GM18508 (cell line): ENCODE results near the gene SLC44A4.
"Not testable (repeated sequence)": the region's sequence is repeated elsewhere in the genome, so short reads cannot be mapped to it uniquely, and the experiment has no call there.

Experiments used
- ATAC-seq: cut with Tn5 transposase; IDR thresholded peaks from one replicate; pipeline ENCODE4 v1.9.1; 2021; ENCODE audit warnings: moderate number of reproducible peaks; ENCODE audit not compliant: insufficient read depth, unreplicated experiment

SLC44A4 gene

DNA sequence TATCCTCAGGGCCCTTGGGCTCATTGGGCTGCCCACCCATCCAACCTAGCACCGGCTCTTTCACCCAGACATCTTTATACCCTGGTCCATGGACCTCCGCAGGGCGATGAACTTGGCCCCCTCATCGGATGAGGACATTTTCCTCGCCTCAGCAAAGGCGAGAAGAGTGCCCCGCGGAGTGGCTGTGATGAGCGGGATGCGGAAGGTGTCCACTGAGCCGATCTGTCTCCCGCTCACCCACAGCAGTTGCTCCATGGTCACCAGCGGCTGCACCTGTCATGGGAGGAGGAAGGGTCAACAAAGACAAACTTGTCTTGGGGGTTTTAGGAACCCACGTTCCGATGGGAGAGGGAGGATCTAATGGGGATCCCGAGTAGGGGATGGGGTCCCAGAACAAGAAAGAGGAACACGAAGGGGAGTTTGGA lies 16.9 kb downstream of the SLC44A4 start:
- ATAC-seq, result no peak

GRCh38 chr6:31861150-31861549 lies 17.6 kb downstream of the SLC44A4 start:
- no peak for ATAC-seq

DNA sequence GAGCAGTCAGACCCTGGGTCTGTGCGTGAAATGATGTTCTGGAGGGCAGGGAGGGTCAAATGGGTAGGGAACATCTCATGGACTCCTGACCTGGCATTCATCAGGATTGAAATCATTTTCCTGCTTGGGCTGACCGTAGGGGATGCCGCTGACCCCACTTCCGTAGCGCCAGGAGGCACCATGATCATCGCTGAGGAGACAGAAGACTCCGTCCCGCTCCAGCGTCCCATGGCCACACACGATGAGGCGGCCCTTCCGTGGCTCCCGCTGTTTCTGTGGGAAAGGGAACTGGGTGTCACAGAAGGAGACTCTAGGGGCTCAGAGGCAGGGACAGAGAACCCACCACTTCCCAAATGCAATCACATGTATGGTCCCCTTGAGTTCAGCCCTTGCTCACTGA lies 18.4 kb downstream of the SLC44A4 start:
- no peak for ATAC-seq

DNA sequence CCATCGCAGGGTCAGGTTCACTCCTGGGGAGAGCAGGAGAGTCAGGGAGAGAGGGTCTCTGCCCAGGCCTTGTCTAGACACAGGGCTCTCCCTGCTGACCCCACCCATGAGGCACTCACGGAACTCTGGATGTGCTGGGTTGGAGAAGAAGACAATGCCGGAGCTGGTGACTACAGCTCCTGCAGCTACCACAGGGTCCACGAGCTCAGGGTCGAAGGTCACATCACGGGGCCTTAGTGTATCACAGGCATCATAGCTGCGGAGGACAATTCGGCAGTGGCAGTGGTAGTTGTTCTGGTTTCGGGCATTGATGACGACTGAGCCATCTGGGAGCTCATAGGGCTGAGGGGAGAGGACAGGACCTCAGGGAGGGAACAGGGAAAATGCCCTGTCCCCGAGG lies 18.9 kb downstream of the SLC44A4 start:
- no peak for ATAC-seq

DNA sequence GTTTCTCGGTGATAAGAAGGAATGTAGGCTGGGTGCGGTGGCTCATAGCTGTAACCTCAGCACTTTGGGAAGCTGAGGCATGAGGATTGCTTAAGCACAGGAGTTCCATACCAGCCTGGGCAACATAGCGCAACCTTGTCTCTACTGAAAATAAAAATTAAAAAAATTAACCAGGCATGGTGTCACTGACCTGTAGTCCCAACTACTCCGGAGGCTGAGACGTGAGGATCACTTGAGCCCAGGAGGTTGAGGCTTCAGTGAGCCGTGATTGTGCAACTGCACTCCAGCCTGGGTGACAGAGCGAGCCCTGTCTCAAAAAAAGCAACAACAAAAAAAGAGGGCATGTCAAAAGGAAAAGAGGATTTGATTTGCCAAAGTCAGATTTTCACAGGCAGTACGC lies 20.1 kb downstream of the SLC44A4 start:
- no peak for ATAC-seq

DNA sequence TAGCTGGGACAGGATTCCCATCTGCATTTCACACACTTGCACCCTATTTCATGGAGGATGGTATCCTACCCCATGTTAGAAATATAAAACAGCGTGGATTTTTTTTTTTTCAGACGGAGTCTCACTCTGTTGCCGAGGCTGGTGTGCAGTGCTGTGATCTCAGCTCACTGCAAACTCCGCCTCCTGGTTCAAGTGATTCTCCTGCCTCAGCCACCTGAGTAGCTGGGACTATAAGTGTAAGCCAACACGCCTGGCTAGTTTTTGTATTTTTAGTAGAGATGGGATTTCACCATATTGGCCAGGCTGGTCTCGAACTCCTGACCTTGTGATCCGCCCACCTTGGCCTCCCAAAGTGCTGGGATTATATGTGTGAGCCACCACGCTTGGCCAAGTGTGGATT lies 21.0 kb downstream of the SLC44A4 start:
- ATAC-seq, result not testable (repeated sequence)

- ATAC-seq, result not testable (repeated sequence)
These were observed 26.6 kb downstream of the SLC44A4 start for GRCh38 chr6:31851980-31852718.

- ATAC-seq, result no peak
These were observed 27.3 kb downstream of the SLC44A4 start for GRCh38 chr6:31851485-31851832.

- no peak for ATAC-seq
These were observed 27.9 kb downstream of the SLC44A4 start for GRCh38 chr6:31850765-31851484.

- no peak for ATAC-seq
These were observed 31.4 kb downstream of the SLC44A4 start for GRCh38 chr6:31847276-31847978.

DNA sequence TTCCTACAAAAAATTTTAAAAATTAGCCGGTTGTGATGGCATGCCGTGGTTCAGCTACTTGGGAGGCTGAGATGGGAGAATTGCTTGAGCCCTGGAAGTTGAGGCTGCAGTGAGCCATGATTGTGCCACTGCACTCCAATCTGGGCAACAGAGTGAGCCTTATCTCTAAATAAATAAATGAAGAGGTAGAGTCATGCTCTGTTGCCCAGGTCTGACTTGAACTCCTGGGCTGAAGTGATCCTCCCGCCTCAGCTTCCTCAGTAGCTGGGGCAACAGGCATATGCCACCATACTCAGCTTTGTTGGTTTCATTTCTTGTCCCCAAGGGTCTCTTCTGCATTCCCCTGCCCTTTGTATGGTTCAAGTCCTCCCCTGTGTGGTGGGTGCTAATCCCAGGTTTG lies 34.3 kb downstream of the SLC44A4 start:
- no peak for ATAC-seq

- ATAC-seq, result no peak
These were observed 36.7 kb downstream of the SLC44A4 start for GRCh38 chr6:31842053-31842452.

GRCh38 chr6:31839779-31840126 lies 39.0 kb downstream of the SLC44A4 start:
- ATAC-seq, result not testable (repeated sequence)

DNA sequence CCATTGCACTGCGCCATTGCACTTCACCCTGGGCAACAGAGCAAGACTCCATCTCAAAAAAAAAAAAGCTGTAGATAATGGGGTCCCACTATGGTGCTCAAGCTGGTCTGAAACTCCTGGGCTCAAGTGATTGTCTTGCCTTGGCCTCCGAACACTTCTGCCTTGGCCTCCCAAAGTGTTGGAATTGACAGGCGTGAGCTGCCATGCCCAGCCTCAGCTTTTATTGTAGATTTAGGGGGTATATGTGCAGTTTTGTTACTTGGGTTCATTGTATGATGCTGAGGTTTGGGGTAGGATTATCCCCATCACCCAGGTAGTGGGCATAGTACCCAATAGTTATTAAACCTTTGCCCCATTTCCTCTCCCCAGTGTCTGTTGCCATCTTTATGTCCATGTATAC lies 39.8 kb downstream of the SLC44A4 start:
- ATAC-seq, result no peak

- not testable (repeated sequence) for ATAC-seq
These were observed 40.7 kb downstream of the SLC44A4 start for GRCh38 chr6:31838114-31838553.

DNA sequence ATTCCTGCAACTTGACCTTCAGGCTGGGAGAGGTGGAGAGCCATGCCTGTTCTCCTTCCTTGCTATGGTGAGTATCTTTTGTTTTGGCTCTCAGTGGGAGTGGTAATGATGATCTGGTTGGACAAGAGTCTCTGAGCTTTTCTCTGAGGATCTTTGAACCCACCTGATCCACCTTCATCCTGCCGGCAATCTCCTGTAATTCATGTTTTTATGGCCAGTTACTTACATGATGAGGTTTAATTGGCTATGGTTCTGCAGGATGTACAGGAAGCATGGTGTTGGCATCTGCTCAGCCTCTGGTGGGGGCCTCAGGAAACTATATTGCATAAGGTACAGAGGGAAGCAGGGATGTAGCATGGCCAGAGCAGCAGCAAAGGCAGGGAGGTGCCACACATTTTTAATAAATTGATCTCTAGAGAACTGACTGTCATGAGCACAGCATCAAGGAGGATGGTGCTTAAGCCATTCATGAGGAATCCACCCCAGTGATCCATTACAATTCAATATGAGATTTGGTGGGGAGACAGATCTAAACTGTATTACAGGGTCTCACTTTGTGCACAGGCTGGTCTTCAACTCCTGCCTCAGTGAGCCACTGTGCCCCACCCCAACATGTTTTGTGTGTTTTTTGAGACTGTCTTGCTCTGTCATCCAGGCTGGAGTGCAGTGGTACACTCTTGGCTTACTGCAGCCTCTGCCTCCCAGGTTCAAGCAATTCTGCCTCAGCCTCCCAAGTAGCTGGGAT lies 41.3 kb downstream of the SLC44A4 start:
- ATAC-seq, result no peak

DNA sequence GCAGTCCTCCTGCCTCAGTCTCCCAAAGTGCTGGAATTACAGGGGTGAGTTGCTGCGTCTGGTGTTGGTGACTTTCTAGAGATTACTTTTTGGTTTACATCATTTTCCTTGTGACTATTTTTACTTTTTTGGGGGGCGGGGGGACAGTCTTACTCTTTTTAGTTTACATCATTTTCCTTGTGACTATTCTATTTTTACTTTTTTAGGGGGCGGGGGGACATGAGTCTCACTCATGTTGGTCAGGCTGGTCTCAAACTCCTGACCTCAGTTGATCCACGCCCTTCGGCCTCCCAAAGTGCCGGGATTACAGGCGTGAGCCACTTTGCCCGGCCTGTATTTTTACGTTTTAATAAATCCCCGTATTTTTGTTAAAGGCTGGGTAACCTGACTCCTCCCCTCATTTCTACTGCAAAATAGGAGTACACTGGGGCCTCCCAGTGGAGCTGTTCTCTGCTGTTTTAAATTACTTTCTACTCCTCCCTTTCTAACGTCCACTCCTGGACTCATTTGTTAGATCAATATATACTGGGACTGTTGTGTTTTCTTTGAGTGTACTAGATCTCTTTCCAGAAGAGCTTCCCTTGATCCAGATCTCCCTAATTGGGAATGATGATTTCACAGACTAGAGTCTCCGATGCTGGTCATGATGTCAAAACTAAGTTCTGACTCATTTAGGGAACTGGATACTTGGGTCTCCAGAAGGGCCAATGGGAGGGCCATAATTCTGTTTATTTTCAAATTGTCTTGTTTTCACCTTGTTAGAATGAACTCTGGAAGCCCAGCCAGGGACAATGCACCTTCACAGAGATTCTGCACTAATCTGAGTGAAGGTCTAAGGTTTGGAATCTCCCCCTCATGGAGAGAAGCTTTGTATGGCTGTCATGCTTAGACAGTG lies 42.1 kb downstream of the SLC44A4 start:
- ATAC-seq, result no peak

DNA sequence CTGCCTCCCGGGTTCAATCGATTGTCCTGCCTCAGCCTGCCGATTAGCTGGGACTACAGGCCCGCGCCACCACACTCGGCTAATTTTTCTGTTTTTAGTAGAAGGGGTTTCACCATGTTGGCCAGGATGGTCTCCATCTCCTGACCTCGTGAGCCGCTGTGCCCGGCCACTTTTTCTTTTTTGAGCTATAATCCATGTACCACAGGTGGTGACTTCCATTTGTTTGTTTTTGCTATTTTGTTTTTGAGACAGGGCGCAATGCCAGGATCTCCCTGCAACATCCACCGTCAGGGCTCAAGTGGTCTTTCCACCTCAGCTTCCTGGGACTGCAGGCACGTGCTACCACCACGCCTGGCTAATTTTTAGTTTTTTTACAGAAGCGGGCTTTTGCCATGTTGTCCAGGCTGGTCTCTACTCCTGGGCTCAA lies 42.7 kb downstream of the SLC44A4 start:
- no peak for ATAC-seq

DNA sequence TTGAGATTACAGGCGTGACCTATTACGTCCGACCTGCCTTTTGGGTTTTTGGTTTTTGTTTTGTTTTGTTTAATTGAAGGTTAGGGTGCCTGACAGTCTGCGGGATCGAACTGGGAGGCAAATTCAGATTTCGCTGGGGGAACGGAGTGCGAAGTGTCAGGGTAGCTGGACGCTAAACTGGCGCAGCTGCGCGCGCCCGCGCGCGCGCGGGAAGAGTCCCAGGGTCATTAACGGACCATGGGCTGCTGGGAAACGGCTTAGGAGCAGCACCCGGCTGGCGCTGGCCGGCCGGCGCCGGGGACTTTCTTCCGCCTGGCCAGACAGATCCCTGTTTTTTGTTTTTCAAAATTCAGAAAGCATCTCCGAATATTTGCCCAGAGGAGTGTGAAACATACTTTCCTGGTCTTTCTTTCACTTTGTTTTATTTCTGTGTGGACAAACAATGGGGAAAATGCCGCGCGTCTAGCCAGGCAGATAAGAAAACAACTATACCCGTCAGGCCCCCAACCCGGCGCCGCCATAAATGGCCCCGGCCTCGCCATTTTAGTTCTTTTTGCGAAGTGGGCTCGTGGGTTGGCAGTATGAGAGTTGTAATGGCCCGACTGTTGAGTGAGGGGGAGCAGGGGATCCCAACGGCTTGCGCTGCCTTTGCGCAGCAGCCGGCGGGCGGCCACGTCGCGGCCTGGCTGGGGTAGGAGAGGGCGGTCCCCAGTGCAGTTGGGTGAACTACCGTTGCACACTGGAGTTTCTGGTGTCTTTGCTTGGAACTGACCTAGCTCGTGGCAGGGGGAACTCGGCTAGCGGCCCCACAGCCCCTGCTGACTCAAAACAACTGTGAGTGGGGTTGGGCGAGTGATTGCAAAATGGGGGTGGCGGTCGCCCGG lies 44.2 kb downstream of the SLC44A4 start:
- no peak for ATAC-seq
